Measurements from ENCODE around the gene IRGC. TPM values are rescaled to one million over a fixed set of nuclear protein-coding genes. Genes with fewer than 3 reads are reported as not detected.

Gene IRGC
- total and polyA plus RNA-seq, 9 of the 15 experiments (the other 6 are each of a cell fraction or from before 2014, with no cell fraction given), result not detected

DNA sequence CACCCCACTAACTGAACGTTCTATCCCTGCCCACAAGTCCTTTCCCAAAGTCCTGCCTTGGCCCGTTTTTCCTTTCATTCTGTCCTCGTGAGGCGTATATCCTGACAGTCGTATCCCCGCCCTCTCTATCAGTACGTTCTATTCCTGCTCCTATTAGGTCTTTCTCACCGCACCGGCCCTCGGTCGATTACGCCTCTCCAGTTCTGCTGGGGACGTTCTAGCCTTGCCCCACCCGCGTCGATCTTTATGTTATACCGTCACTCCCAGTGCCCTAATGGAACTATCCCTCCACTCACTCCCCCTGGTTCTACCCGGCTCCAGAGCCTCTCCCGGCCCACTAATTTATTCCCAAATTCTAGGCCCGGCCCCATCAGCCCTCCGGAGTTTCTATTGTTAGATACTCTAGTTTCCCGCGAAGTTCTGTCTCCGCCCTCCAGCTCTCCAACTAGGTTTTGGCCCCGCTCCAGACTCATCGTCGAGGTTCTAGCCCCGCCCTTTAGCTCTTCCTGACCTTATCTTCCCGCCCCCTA, 47.9 kb upstream of the IRGC start (continued):
- TF ChIP-seq, protein P1, sequence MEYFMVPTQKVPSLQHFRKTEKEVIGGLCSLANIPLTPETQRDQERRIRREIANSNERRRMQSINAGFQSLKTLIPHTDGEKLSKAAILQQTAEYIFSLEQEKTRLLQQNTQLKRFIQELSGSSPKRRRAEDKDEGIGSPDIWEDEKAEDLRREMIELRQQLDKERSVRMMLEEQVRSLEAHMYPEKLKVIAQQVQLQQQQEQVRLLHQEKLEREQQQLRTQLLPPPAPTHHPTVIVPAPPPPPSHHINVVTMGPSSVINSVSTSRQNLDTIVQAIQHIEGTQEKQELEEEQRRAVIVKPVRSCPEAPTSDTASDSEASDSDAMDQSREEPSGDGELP (CRISPR knock-in tag; IDR thresholded peaks at IDR 0.05; ENCODE audit: borderline replicate concordance), result peak; percentile 52; the same call in 1 of the 2 replicates
- TF ChIP-seq, protein P2, sequence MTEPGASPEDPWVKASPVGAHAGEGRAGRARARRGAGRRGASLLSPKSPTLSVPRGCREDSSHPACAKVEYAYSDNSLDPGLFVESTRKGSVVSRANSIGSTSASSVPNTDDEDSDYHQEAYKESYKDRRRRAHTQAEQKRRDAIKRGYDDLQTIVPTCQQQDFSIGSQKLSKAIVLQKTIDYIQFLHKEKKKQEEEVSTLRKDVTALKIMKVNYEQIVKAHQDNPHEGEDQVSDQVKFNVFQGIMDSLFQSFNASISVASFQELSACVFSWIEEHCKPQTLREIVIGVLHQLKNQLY (CRISPR knock-in tag; conservative IDR thresholded peaks at IDR 0.05), result 0 out of 4 replicates have a peak, but pooled peaks of 1 of the 2 experiments have one; percentile 39
- TF ChIP-seq PHF20 (IDR thresholded peaks at IDR 0.05; ENCODE audit: partially characterized antibody) (peak; percentile 51), SMAD2 (IDR thresholded peaks at IDR 0.05; ENCODE audit: low read depth, low read length) (no peak), ETV1 (tag; conservative IDR thresholded peaks at IDR 0.05; ENCODE audit: low read depth) (no peak), ZFX (CRISPR knock-in tag; IDR thresholded peaks at IDR 0.05) (peak; percentile 66), SNRNP70 (optimal IDR thresholded peaks at IDR 0.05; ENCODE audit: low read depth, low read length) (no peak), PML (IDR thresholded peaks at IDR 0.05; ENCODE audit: low read length) (peak; percentile 19; the same call in 1 of the 2 replicates), CXXC5 (CRISPR knock-in tag; IDR thresholded peaks at IDR 0.05) (peak; percentile 71), PHTF2 (CRISPR knock-in tag; IDR thresholded peaks at IDR 0.05) (no peak), ZBTB1 (CRISPR knock-in tag; IDR thresholded peaks at IDR 0.05; ENCODE audit: borderline replicate concordance, low read depth) (no peak), EP300 (IDR thresholded peaks at IDR 0.05; ENCODE audit: low read length) (no peak), KAT7 (CRISPR knock-in tag; IDR thresholded peaks at IDR 0.05; ENCODE audit: borderline replicate concordance) (0 out of 2 replicates have a peak, but pooled peaks have one; percentile 43), RBBP5 (IDR thresholded peaks at IDR 0.05; ENCODE audit: borderline replicate concordance, insufficient read depth, low read length, poor library complexity, severe bottlenecking) (peak; percentile 47), ZKSCAN8 (CRISPR knock-in tag; IDR thresholded peaks at IDR 0.05) (no peak)
- TF ChIP-seq, protein P3, sequence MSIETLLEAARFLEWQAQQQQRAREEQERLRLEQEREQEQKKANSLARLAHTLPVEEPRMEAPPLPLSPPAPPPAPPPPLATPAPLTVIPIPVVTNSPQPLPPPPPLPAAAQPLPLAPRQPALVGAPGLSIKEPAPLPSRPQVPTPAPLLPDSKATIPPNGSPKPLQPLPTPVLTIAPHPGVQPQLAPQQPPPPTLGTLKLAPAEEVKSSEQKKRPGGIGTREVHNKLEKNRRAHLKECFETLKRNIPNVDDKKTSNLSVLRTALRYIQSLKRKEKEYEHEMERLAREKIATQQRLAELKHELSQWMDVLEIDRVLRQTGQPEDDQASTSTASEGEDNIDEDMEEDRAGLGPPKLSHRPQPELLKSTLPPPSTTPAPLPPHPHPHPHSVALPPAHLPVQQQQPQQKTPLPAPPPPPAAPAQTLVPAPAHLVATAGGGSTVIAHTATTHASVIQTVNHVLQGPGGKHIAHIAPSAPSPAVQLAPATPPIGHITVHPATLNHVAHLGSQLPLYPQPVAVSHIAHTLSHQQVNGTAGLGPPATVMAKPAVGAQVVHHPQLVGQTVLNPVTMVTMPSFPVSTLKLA (conservative IDR thresholded peaks at IDR 0.05), result peak in 1 of 2 experiments; percentile 32; a peak in 1 of 4 replicates
- TF ChIP-seq, protein P4, sequence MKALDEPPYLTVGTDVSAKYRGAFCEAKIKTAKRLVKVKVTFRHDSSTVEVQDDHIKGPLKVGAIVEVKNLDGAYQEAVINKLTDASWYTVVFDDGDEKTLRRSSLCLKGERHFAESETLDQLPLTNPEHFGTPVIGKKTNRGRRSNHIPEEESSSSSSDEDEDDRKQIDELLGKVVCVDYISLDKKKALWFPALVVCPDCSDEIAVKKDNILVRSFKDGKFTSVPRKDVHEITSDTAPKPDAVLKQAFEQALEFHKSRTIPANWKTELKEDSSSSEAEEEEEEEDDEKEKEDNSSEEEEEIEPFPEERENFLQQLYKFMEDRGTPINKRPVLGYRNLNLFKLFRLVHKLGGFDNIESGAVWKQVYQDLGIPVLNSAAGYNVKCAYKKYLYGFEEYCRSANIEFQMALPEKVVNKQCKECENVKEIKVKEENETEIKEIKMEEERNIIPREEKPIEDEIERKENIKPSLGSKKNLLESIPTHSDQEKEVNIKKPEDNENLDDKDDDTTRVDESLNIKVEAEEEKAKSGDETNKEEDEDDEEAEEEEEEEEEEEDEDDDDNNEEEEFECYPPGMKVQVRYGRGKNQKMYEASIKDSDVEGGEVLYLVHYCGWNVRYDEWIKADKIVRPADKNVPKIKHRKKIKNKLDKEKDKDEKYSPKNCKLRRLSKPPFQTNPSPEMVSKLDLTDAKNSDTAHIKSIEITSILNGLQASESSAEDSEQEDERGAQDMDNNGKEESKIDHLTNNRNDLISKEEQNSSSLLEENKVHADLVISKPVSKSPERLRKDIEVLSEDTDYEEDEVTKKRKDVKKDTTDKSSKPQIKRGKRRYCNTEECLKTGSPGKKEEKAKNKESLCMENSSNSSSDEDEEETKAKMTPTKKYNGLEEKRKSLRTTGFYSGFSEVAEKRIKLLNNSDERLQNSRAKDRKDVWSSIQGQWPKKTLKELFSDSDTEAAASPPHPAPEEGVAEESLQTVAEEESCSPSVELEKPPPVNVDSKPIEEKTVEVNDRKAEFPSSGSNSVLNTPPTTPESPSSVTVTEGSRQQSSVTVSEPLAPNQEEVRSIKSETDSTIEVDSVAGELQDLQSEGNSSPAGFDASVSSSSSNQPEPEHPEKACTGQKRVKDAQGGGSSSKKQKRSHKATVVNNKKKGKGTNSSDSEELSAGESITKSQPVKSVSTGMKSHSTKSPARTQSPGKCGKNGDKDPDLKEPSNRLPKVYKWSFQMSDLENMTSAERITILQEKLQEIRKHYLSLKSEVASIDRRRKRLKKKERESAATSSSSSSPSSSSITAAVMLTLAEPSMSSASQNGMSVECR (CRISPR knock-in tag; IDR thresholded peaks at IDR 0.05), result 0 out of 2 replicates have a peak, but pooled peaks have one; percentile 16
- TF ChIP-seq, protein P5, sequence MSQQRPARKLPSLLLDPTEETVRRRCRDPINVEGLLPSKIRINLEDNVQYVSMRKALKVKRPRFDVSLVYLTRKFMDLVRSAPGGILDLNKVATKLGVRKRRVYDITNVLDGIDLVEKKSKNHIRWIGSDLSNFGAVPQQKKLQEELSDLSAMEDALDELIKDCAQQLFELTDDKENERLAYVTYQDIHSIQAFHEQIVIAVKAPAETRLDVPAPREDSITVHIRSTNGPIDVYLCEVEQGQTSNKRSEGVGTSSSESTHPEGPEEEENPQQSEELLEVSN (IDR thresholded peaks at IDR 0.05; ENCODE audit: borderline replicate concordance in 1 of 2, extremely low read depth in 1 of 2, insufficient read depth in 1 of 2, insufficient read length in 1 of 2, low read depth in 1 of 2, low read length in 1 of 2, poor library complexity in 1 of 2, severe bottlenecking in 1 of 2), result peak; percentile 37 to 48

Measured in K562 (cell line).